Natural killer cell (primary cell): ENCODE measurements around the gene TANC1. TPM values are rescaled to one million over a fixed set of nuclear protein-coding genes. Genes with fewer than 3 reads are reported as not detected.

ENCODE experiments used
- ATAC-seq, 3 donors: fragments of 150-1000 bp in 2 of 3; fragments of 200-7000 bp in 1 of 3; cut with Tn5 transposase; 1 replicate in 1 of 3; 2 replicates in 2 of 3; pipeline ENCODE4 v1.10.0; 2021; ENCODE audit warnings: mild to moderate bottlenecking in 2 of 3, moderate library complexity in 2 of 3
- DNase-seq, 2 donors: peaks; one replicate each; pipeline versions ENCODE4 v3.0.0 to v3.0.0-alpha.2; 2013 to 2021; ENCODE audit warnings: mixed read lengths in 1 of 2
- H3K27ac ChIP-seq: one replicate; pipeline ENCODE4 v1.5.1; 2013; ENCODE audit warnings: mild to moderate bottlenecking, low read length
- H3K27me3 ChIP-seq: one replicate; pipeline ENCODE4 v1.6.1; 2013; ENCODE audit warnings: low read length; ENCODE audit not compliant: control insufficient read depth, insufficient read depth
- H3K36me3 ChIP-seq: one replicate; pipeline ENCODE4 v1.6.1; 2013; ENCODE audit warnings: low read length; ENCODE audit not compliant: control insufficient read depth, insufficient read depth
- H3K4me1 ChIP-seq: one replicate; pipeline ENCODE4 v1.6.1; 2013; ENCODE audit warnings: low read length; ENCODE audit not compliant: control insufficient read depth, insufficient read depth
- H3K4me3 ChIP-seq: one replicate; pipeline ENCODE4 v1.5.1; 2013; ENCODE audit warnings: low read length
- H3K9me3 ChIP-seq: one replicate; pipeline ENCODE4 v1.6.1; 2013; ENCODE audit warnings: low read length; ENCODE audit not compliant: control insufficient read depth, insufficient read depth
- H3K27ac Mint-ChIP-seq, 2 donors: one replicate each; pipeline ENCODE4 v1.8.0; 2022; ENCODE audit warnings: mild to moderate bottlenecking in 2 of 2, mixed read lengths in 2 of 2, moderate library complexity in 1 of 2
- H3K27me3 Mint-ChIP-seq, 2 donors: one replicate each; pipeline ENCODE4 v1.8.0; 2022; ENCODE audit warnings: low read depth in 2 of 2, mixed read lengths in 2 of 2
- H3K36me3 Mint-ChIP-seq: one replicate; pipeline ENCODE4 v1.8.0; 2022; ENCODE audit warnings: mixed read lengths
- H3K4me1 Mint-ChIP-seq, 2 donors: one replicate each; pipeline ENCODE4 v1.8.0; 2022; ENCODE audit warnings: mixed read lengths in 2 of 2
- H3K4me3 Mint-ChIP-seq: one replicate; pipeline ENCODE4 v1.8.0; 2022; ENCODE audit warnings: mild to moderate bottlenecking, moderate library complexity, mixed read lengths
- H3K9me3 Mint-ChIP-seq, 2 donors: one replicate each; pipeline ENCODE4 v1.8.0; 2022; ENCODE audit warnings: mixed read lengths in 2 of 2
- CTCF ChIP-seq: fragments of 200-600 bp; IDR thresholded peaks from one replicate; pipeline ENCODE4 v1.8.0; 2022; ENCODE audit warnings: antibody characterized with exemption
- WGBS: methylation state at CpG from one replicate; pipeline ENCODE4 v1.1.7; 2013; ENCODE audit warnings: missing lambda C conversion rate; ENCODE audit not compliant: insufficient coverage; 5-methylcytosine and 5-hydroxymethylcytosine counted together
- intact Hi-C: fragments of 100-400 bp; cut with micrococcal nuclease; formaldehyde crosslinking; loops from one replicate; pipeline ENCODE4 v1.14.2; 2022
- total RNA-seq, 4 donors: library from RNA; stranded (reverse); fragments of 120-200 nt in 1 of 4; gene quantifications; one replicate each; pipeline versions ENCODE4 v1.2.3 to v1.2.4, GENCODE V29; 2013 to 2022

TANC1 gene
- total RNA-seq, 3 donors from 2014 or later (not counting 1 experiment from before 2014, with no cell fraction given): 0.82 to 4.2 (median 1.1) TPM

GRCh38 chr2:159213296-159213695 lies 244.9 kb downstream of the TANC1 start:
- Mint-ChIP-seq H3K9me3 (no peaks in the 10 kb centered on the region), H3K4me1 (peaks cover 35 to 48% of the 10 kb centered on the region in 2 donors), H3K27ac (no peak overlapping the region), H3K4me3 (no peak overlapping the region), H3K27me3 (no peaks in the 10 kb centered on the region), H3K36me3 (no peaks in the 10 kb centered on the region)
- H3K4me1 ChIP-seq: peaks cover 38% of the 10 kb centered on the region
- H3K27me3 ChIP-seq: no peaks in the 10 kb centered on the region
- 88% methylated on average over 5 of the region's 5 CpGs for WGBS
- DNase-seq (no peak), ATAC-seq (no peak)
- intact Hi-C loops: no loop called here
- H3K27ac ChIP-seq: no peak overlapping the region
- peaks cover 3% of the 10 kb centered on the region for H3K9me3 ChIP-seq
- TF ChIP-seq CTCF: no peak
- no peak overlapping the region for H3K4me3 ChIP-seq
- no peaks in the 10 kb centered on the region for H3K36me3 ChIP-seq

DNA sequence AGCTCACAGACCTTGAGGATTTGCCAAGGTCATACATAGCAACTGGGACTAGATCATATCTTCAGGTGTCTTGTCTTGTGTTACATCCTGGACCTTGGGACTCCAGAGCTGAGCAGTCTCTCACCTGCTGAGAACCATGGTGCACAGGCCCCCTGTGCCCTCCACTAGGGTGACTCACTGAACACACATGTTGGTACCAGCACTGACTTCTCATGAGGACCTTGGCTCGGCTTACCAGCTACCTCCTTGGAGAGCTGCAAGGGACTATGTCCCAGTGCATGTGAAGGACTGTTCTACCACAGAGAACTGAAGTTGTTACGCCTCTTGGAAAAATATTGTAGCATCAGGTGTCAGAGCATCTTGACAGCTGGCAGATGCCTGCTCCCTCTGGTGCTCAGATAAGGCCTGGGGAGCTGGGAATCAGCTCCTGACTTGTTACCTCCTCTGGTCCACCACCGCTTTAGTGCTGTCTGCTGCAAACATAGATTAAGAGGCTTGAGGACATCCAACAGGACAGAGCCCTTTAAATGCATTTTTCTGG lies 246.0 kb downstream of the TANC1 start:
- Mint-ChIP-seq H3K4me3 (no peak overlapping the region), H3K27me3 (no peaks in the 10 kb centered on the region), H3K27ac (no peak overlapping the region), H3K4me1 (peaks cover 27 to 37% of the 10 kb centered on the region in 2 donors), H3K9me3 (no peaks in the 10 kb centered on the region), H3K36me3 (no peaks in the 10 kb centered on the region)
- Histone ChIP-seq H3K27ac (no peak overlapping the region), H3K36me3 (no peaks in the 10 kb centered on the region), H3K9me3 (peaks cover 3% of the 10 kb centered on the region), H3K27me3 (no peaks in the 10 kb centered on the region), H3K4me3 (no peak overlapping the region), H3K4me1 (peaks cover 27% of the 10 kb centered on the region)
- intact Hi-C loops: no loop called here
- no peak for DNase-seq
- TF ChIP-seq CTCF: no peak
- 97% methylated on average over 3 of the region's 3 CpGs for WGBS
- ATAC-seq: no peak

DNA sequence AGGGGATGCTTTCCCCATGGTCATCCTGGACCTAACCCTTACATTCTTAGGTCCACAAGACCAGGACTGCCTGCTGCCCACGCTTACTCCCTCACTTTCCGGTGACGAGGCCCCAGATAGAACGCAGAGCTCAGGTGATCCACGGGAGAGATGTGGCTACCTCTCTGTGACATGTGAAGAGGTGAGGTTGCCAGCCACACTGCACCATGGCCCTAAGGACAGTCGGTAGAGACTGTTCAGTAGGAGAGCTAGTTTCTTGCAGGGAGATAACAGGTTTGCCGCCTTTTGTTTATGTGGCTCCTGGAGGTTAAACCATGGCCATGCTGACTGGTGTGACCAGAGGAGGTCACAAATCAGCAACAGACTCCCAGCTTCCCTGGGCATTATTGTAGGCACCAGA lies 246.7 kb downstream of the TANC1 start:
- Histone ChIP-seq H3K36me3 (no peaks in the 10 kb centered on the region), H3K27ac (no peak overlapping the region), H3K4me3 (no peak overlapping the region), H3K4me1 (peaks cover 20% of the 10 kb centered on the region), H3K9me3 (peaks cover 3% of the 10 kb centered on the region), H3K27me3 (no peaks in the 10 kb centered on the region)
- H3K27me3 Mint-ChIP-seq: no peaks in the 10 kb centered on the region
- DNase-seq (no peak), ATAC-seq (no peak)
- H3K9me3 Mint-ChIP-seq: no peaks in the 10 kb centered on the region
- WGBS: 95% methylated on average over 7 of the region's 7 CpGs
- TF ChIP-seq CTCF: no peak
- H3K27ac Mint-ChIP-seq: peak overlapping the region in 1 of 2 donors; percentile 27
- no peak overlapping the region for H3K4me3 Mint-ChIP-seq
- intact Hi-C loops: no loop called here
- no peaks in the 10 kb centered on the region for H3K36me3 Mint-ChIP-seq
- peaks cover 19 to 30% of the 10 kb centered on the region in 2 donors for H3K4me1 Mint-ChIP-seq

- ATAC-seq: no peak
- H3K4me3 ChIP-seq: no peak overlapping the region
- 95% methylated on average over 5 of the region's 5 CpGs for WGBS
- H3K36me3 ChIP-seq: no peaks in the 10 kb centered on the region
- no peak overlapping the region for H3K27ac ChIP-seq
- H3K27ac Mint-ChIP-seq: no peak overlapping the region
- H3K9me3 ChIP-seq: peaks cover 3% of the 10 kb centered on the region
- no peaks in the 10 kb centered on the region for H3K27me3 Mint-ChIP-seq
- H3K4me1 Mint-ChIP-seq: peaks cover 0 to 12% of the 10 kb centered on the region in 2 donors
- intact Hi-C loops: no loop called here
- H3K27me3 ChIP-seq: no peaks in the 10 kb centered on the region
- no peaks in the 10 kb centered on the region for H3K4me1 ChIP-seq
- no peak overlapping the region for H3K4me3 Mint-ChIP-seq
- no peaks in the 10 kb centered on the region for H3K9me3 Mint-ChIP-seq
- no peaks in the 10 kb centered on the region for H3K36me3 Mint-ChIP-seq
- DNase-seq: no peak
- TF ChIP-seq CTCF: no peak
Measured at GRCh38 chr2:159217676-159218075, 249.2 kb downstream of the TANC1 start.
